K562 (cell line): ENCODE measurements around the gene CCM2. TPM values are rescaled to one million over a fixed set of nuclear protein-coding genes. Genes with fewer than 3 reads are reported as not detected.

Experiments used
- ADNP ChIP-seq: fragments of 200-800 bp; sonication (Bioruptor generic); IDR thresholded peaks from 2 replicates; pipeline ENCODE4 v1.6.1; 2016; ENCODE audit warnings: missing genetic modification characterization, missing compliant biosample characterization
- AFF4 ChIP-seq: sonication (generic); formaldehyde crosslinking; IDR thresholded peaks from 2 replicates; pipeline ENCODE4 v1.8.0; 2023; ENCODE audit warnings: mild to moderate bottlenecking, missing genetic modification reagents
- BMI1 ChIP-seq: fragments of 150-350 bp; IDR thresholded peaks from 2 replicates; pipeline ENCODE4 v1.6.1; 2014; ENCODE audit warnings: low read length
- C11orf30 ChIP-seq: fragments of 450-650 bp; IDR thresholded peaks from 2 replicates; pipeline ENCODE4 v1.6.1; 2016; ENCODE audit warnings: low read depth, mild to moderate bottlenecking
- DLX4 ChIP-seq: fragments of 250-450 bp; sonication (Bioruptor Pico); IDR thresholded peaks from 2 replicates; pipeline ENCODE4 v1.6.1; 2021; ENCODE audit warnings: mild to moderate bottlenecking
- E2F3 ChIP-seq: fragments of 250-450 bp; sonication (Bioruptor Pico); IDR thresholded peaks from 2 replicates; pipeline ENCODE4 v1.4.0; 2020; ENCODE audit warnings: mild to moderate bottlenecking
- FOXK1 ChIP-seq: sonication (generic); formaldehyde crosslinking; IDR thresholded peaks from 2 replicates; pipeline ENCODE4 v1.8.0; 2022; ENCODE audit warnings: missing genetic modification reagents, mild to moderate bottlenecking, borderline replicate concordance
- MIER1 ChIP-seq: fragments of 450-650 bp; IDR thresholded peaks from 2 replicates; pipeline ENCODE4 v1.6.1; 2016; ENCODE audit warnings: antibody characterized with exemption, mild to moderate bottlenecking, low read depth
- MTA1 ChIP-seq: fragments of 450-650 bp; IDR thresholded peaks from 2 replicates; pipeline ENCODE4 v1.6.1; 2017; ENCODE audit warnings: borderline replicate concordance
- RBFOX2 ChIP-seq: fragments of 200-400 bp; formaldehyde crosslinking; IDR thresholded peaks from 2 replicates; pipeline ENCODE4 v1.6.1; 2017; ENCODE audit warnings: low read depth, mild to moderate bottlenecking, low read length, moderate library complexity
- SMC3 ChIP-seq: conservative IDR thresholded peaks from 2 replicates; pipeline ENCODE4 v1.6.1; 2011; ENCODE audit warnings: low read depth, low read length, improper control_type of control experiment; ENCODE audit not compliant: insufficient read depth
- TRIM28 ChIP-seq: fragments of 450-650 bp; IDR thresholded peaks from 2 replicates; pipeline ENCODE4 v1.6.1; 2017
- ZBTB1 ChIP-seq: sonication (generic); formaldehyde crosslinking; IDR thresholded peaks from 2 replicates; pipeline ENCODE4 v1.8.1; 2023; ENCODE audit warnings: missing genetic modification reagents, low read depth, mild to moderate bottlenecking, borderline replicate concordance
- ZNF12 ChIP-seq: sonication (generic); formaldehyde crosslinking; IDR thresholded peaks from 2 replicates; pipeline ENCODE4 v1.4.0; 2020; ENCODE audit warnings: mild to moderate bottlenecking, missing genetic modification reagents
- ZNF124 ChIP-seq: sonication (generic); formaldehyde crosslinking; IDR thresholded peaks from 2 replicates; pipeline ENCODE4 v1.8.1; 2022; ENCODE audit warnings: missing genetic modification reagents
- ZNF184 ChIP-seq: sonication (generic); formaldehyde crosslinking; IDR thresholded peaks from 2 replicates; pipeline ENCODE4 v1.5.0; 2020; ENCODE audit warnings: missing genetic modification reagents
- ZNF224 ChIP-seq: sonication (generic); formaldehyde crosslinking; IDR thresholded peaks from 2 replicates; pipeline ENCODE4 v1.8.0; 2022; ENCODE audit warnings: mild to moderate bottlenecking, missing genetic modification reagents
- ZNF282 ChIP-seq: sonication (generic); formaldehyde crosslinking; IDR thresholded peaks from 2 replicates; pipeline ENCODE4 v1.8.1; 2023; ENCODE audit warnings: missing genetic modification reagents
- ZNF3 ChIP-seq: fragments of 250-450 bp; sonication (Bioruptor Pico); IDR thresholded peaks from 2 replicates; pipeline ENCODE4 v1.5.0; 2021; ENCODE audit warnings: mild to moderate bottlenecking, moderate library complexity
- ZNF311 ChIP-seq: fragments of 250-450 bp; sonication (Bioruptor Pico); IDR thresholded peaks from 2 replicates; pipeline ENCODE4 v1.4.0; 2020; ENCODE audit warnings: mild to moderate bottlenecking, moderate library complexity
- ZNF316 ChIP-seq: fragments of 450-650 bp; IDR thresholded peaks from 2 replicates; pipeline ENCODE4 v1.6.1; 2016
- ZNF445 ChIP-seq: fragments of 250-450 bp; sonication (Bioruptor Pico); IDR thresholded peaks from 2 replicates; pipeline ENCODE4 v1.4.0; 2020; ENCODE audit warnings: low read depth, mild to moderate bottlenecking, moderate library complexity
- ZNF57 ChIP-seq: fragments of 450-650 bp; formaldehyde crosslinking; IDR thresholded peaks from 2 replicates; pipeline ENCODE4 v1.4.0; 2020; ENCODE audit warnings: mild to moderate bottlenecking, moderate library complexity
- ZNF830 ChIP-seq: fragments of 250-450 bp; sonication (Bioruptor Pico); IDR thresholded peaks from 2 replicates; pipeline ENCODE4 v1.5.0; 2021; ENCODE audit warnings: mild to moderate bottlenecking
- polyA plus RNA-seq, 8 experiments: library from polyadenylated mRNA; depleted of rRNA in 4 of 8; stranded (reverse) in 5 of 8; unstranded in 3 of 8; fragments of >200 nt; fragmentation: Nextera tagmentation in 2 of 8; fragmentation: Illumina TruSeq in 1 of 8; extraction: Ambion mirVana in 2 of 8; extraction: Trizol in 1 of 8; gene quantifications; 2 replicates each; pipeline versions ENCODE4 v1.2.1 to v1.2.3, GENCODE V29; 2011 to 2014; ENCODE audit warnings: inconsistent platforms in 1 of 8, missing spikeins in 1 of 8
- total RNA-seq, 7 experiments: library from RNA; depleted of rRNA in 6 of 7; stranded (reverse); fragments of >200 nt in 6 of 7; fragmentation: Illumina TruSeq in 2 of 7; extraction: Trizol in 2 of 7; gene quantifications; 2 replicates each; pipeline versions ENCODE4 v1.2.1 to v1.2.3, GENCODE V29; 2011 to 2021; ENCODE audit warnings: low replicate concordance in 1 of 7
- TF ChIP-seq, protein P1 (sequence below): fragments of 250-450 bp; sonication (Bioruptor Pico); IDR thresholded peaks from 2 replicates; pipeline ENCODE4 v1.5.1; 2021; ENCODE audit warnings: mild to moderate bottlenecking

Gene CCM2
- total and polyA plus RNA-seq, 9 of the 15 experiments (the other 6 are each of a cell fraction or from before 2014, with no cell fraction given): 0.41 to 38.6 (median 25.9) TPM

DNA sequence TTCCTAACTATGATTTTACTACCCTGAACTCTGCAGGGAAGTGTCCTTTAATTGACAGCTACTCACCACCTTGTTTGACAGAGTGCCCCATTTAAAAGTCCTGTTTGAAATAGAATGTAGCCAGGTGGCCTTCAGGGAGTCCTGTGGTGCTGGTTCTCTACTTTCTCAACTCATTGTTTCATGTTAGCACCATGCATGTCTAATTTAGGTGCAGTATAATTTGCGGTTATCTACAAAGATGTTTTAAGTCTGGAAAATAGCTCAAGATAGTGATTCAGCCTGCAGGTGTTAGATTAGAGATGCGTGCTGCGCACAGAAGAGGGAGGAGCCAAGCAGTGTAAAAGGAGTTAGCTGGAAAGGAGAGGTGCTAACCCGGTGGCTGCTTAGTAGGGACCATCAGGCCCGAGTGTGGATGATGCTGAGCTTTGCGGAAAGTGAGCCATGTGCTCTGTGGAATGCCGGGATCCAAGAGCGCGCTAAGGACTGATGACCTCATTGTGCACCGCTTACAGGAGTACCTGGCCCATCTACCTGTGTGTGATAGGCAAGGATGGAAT is 1.2 kb downstream of the CCM2 start (continued):
- no peak for TF ChIP-seq TRIM28
- TF ChIP-seq ZNF316: no peak; the same call in 1 of the 2 replicates
- no peak for TF ChIP-seq ZNF3 (CRISPR knock-in tag)
- TF ChIP-seq BMI1: no peak
- no peak for TF ChIP-seq ZNF830 (CRISPR knock-in tag)
- no peak for TF ChIP-seq AFF4 (CRISPR knock-in tag)
- TF ChIP-seq ZNF311 (CRISPR knock-in tag): no peak
- no peak for TF ChIP-seq ZNF282
- no peak for TF ChIP-seq FOXK1 (CRISPR knock-in tag)
- TF ChIP-seq ADNP (tag): no peak
- TF ChIP-seq E2F3 (CRISPR knock-in tag): no peak
- no peak for TF ChIP-seq ZNF12 (CRISPR knock-in tag)
- TF ChIP-seq ZNF445: no peak
- no peak for TF ChIP-seq ZNF57
- TF ChIP-seq DLX4 (CRISPR knock-in tag): no peak
- TF ChIP-seq ZNF124 (CRISPR knock-in tag): no peak
- TF ChIP-seq ZBTB1 (CRISPR knock-in tag): no peak
- no peak for TF ChIP-seq ZNF224 (CRISPR knock-in tag)
- TF ChIP-seq, protein P1, sequence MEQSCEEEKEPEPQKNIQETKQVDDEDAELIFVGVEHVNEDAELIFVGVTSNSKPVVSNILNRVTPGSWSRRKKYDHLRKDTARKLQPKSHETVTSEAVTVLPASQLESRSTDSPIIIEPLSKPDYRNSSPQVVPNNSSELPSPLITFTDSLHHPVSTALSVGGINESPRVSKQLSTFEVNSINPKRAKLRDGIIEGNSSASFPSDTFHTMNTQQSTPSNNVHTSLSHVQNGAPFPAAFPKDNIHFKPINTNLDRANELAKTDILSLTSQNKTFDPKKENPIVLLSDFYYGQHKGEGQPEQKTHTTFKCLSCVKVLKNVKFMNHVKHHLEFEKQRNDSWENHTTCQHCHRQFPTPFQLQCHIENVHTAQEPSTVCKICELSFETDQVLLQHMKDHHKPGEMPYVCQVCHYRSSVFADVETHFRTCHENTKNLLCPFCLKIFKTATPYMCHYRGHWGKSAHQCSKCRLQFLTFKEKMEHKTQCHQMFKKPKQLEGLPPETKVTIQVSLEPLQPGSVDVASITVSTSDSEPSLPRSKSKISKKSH (CRISPR knock-in tag): no peak
- no peak for TF ChIP-seq ZNF184
- TF ChIP-seq MIER1: no peak; the same call in 1 of the 2 replicates
- TF ChIP-seq RBFOX2: no peak
- TF ChIP-seq SMC3: no peak
- no peak for TF ChIP-seq C11orf30
- TF ChIP-seq MTA1: no peak
